ENCODE measurements around the gene CASP7.
"Not testable (repeated sequence)": the region's sequence is repeated elsewhere in the genome, so short reads cannot be mapped to it uniquely, and the experiment has no call there.

Gene CASP7

GRCh38 chr10:113754125-113754524, 74.4 kb downstream of the CASP7 start:
- DNase-seq (ENCODE audit: low spot score) = no peak

GRCh38 chr10:113754768-113755167, 75.1 kb downstream of the CASP7 start:
- no peak for DNase-seq (ENCODE audit: low spot score)

- DNase-seq (ENCODE audit: low spot score) = no peak
Measured at GRCh38 chr10:113756940-113757543, 77.3 kb downstream of the CASP7 start.

GRCh38 chr10:113762083-113762482, 82.4 kb downstream of the CASP7 start:
- no peak for DNase-seq (ENCODE audit: low spot score)

- DNase-seq (ENCODE audit: low spot score) = no peak
Measured at GRCh38 chr10:113764582-113764981, 84.9 kb downstream of the CASP7 start.

GRCh38 chr10:113765910-113766309, 86.2 kb downstream of the CASP7 start:
- DNase-seq (ENCODE audit: low spot score) = no peak

GRCh38 chr10:113767222-113767621, 87.5 kb downstream of the CASP7 start:
- no peak for DNase-seq (ENCODE audit: low spot score)

- no peak for DNase-seq (ENCODE audit: low spot score)
Measured at GRCh38 chr10:113770346-113770745, 90.6 kb downstream of the CASP7 start.

GRCh38 chr10:113771131-113771530, 91.4 kb downstream of the CASP7 start:
- not testable (repeated sequence) for DNase-seq (ENCODE audit: low spot score)

GRCh38 chr10:113775686-113776294, 96.1 kb downstream of the CASP7 start:
- no peak for DNase-seq (ENCODE audit: low spot score)

GRCh38 chr10:113776553-113776952, 96.8 kb downstream of the CASP7 start:
- no peak for DNase-seq (ENCODE audit: low spot score)
